ELF-1 (cell line): ENCODE results near the gene ALDH1A1.

ENCODE experiments used
- DNase-seq: peaks from one replicate; pipeline ENCODE4 v3.0.0-alpha.2; 2016; ENCODE audit warnings: low read depth, low spot score

Gene ALDH1A1

GRCh38 chr9:72857624-72857996 lies 95.2 kb downstream of the ALDH1A1 start:
- DNase-seq: no peak

GRCh38 chr9:72856972-72857623 lies 95.8 kb downstream of the ALDH1A1 start:
- peak; percentile 18 for DNase-seq

- DNase-seq: no peak
These were observed 96.8 kb downstream of the ALDH1A1 start for GRCh38 chr9:72855890-72856523.

- no peak for DNase-seq
These were observed 97.5 kb downstream of the ALDH1A1 start for GRCh38 chr9:72855321-72855720.
